DMS114 treated with DMSO at 0.1 percent for 48 hours (cell line): ENCODE data around the gene MRPS23.
"Not testable (repeated sequence)": the region's sequence is repeated elsewhere in the genome, so short reads cannot be mapped to it uniquely, and the experiment has no call there.

Experiments used
- DNase-seq: peaks from one replicate; lab custom pipeline; 2025; ENCODE audit not compliant: unreplicated experiment; lab: John Stamatoyannopoulos, UW

Gene MRPS23

GRCh38 chr17:57864273-57864672 is 14.4 kb upstream of the MRPS23 start:
- DNase-seq: no peak

DNA sequence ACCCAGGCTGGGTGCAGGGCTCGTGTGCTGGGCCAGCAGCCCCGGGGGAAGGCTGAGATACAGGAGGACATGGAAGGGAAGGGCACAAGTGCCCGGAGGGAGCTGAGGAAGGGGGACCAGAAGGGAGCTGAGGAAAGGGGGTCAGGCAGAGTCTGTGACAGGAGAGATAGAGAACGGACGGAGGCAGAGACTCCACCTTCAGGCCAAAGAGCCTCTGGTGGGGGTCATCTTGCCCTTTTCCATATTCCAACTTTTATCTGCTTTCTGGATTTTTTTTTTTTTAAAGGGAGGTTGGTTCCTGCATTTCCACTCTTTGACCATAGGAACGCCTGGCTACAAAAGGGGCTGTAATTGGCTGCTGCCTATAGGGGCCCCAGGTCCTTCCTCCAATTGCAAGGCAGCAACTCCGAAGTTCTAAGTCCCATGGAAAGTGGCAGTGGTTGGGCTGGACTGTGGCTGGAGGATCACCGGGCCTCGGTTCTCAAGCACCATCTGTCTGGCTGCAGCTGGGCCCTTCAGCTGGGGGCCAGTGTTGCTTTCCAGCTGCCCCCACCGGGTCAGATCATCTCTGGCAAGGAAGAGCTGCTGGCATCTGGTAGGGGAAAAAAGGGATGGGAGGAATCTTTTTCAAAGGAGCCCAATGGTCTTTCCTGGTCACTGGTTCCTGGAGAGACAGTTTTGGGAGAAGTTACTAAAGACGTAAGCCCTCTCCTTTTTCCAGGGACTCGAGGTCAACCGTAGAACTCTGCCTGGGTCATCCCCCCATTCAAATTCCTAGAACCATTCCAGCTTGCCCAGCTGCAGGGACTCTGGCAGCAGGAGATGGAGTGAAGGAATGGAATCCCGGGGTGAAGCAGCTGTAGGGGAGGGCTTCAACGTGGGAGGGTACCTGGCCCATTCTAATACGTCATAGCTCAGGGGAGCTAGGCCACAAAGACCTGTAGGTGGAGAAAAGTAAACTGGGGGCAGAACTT is 13.1 kb upstream of the MRPS23 start:
- DNase-seq: no peak

GRCh38 chr17:57861790-57862693 is 12.2 kb upstream of the MRPS23 start:
- no peak for DNase-seq

DNA sequence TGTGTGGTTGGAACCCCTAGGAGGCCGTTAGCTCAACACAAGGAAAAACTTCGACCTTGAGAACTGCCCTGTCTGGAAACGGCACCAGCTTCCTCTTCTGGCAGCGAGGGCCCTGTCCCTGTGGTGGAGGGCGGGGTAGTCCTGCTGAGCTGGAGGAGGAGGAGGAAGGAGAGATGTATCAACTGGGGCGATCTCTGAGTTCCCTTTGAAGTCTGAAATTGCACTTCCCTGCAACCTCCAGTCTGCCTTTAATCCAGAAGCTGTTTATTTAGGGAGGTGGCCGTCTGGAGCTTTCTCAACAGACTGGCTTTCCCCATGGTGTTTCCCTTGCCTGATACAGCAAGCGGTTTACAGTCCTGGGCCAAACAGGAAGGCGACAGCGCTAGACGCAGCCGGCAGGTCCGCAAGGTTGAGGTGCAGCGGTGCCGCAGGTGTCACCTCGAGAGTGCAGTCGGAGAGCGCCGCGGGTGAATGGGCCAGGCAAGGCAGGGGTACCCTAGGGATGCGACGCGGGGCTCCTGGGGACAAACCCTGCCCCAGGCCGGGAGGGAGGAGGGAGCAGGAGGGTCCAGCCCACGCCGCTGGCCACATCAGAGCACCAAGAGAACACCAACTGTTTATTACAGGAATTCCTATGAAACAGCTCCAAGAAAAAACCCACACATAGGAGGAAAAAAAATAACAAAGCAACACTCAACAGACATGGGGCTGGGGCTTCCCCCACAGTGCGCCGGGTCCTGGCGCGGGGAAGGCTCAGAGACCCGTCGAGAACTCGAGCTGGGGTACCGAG is 11.4 kb upstream of the MRPS23 start:
- no peak for DNase-seq

DNA sequence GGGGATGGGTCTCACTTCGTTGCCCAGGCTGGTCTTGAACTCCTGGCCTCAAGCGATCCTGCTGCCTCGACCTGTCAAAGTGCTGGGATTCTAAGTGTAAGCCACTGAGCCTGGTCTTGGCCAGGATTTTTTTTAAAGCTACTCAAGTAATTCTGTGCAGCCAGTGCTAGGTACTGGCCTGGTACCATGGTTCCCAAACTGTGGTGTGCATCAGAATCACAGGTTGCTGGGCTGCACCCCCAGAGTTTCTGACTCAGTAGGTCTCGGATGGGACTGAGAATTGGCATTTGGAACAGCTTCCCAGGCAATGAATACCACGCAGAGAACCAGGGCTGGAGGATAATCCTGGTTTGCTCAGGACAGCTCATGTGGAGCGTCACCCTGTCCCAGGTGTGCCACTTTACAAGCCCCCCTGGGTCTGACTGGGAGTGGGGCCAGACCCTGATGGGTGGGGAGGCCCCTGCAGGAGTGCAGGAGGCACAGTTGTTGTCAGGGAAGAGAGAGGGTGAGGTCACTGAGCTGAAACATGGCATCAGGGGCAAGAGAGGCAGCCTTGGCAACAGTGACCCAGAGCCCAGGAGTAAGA is 10.7 kb upstream of the MRPS23 start:
- no peak for DNase-seq

DNA sequence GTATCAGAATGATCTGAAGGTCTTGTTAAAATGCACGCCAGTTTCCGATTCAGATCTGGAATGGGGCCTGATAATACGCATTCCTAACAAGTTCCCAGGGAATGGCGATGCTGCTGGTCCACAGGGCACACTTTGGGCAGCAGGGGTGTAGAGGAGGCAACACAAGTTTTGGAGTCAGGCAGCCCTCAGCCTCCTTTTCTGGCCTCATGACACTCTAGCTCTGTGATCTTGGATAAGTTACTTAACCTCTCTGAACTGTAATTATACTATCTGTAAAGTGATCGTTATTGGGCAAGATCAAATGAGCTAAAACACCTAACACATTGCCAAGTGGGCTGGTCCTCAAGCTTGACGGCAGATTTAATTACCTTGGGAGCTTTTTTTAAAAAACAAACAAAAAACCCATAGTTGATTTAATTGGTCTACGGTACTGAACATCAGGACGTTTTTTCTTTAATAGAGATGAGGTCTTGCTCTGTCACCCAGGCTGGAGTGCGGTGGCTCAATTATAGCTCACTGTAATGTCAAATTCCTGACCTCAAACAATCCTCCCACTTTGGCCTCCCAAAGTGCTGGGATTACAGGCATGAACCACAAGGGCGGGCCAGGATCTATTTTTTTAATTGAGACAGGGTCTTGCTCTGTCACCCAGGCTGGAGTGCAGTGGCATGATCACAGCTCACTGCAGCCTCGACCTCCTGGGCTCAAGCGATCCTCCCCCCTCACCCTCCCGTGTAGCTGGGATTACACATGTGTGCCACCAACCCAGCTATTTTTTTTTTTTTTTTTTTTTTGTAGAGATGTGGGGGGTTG is 10.0 kb upstream of the MRPS23 start:
- no peak for DNase-seq

DNA sequence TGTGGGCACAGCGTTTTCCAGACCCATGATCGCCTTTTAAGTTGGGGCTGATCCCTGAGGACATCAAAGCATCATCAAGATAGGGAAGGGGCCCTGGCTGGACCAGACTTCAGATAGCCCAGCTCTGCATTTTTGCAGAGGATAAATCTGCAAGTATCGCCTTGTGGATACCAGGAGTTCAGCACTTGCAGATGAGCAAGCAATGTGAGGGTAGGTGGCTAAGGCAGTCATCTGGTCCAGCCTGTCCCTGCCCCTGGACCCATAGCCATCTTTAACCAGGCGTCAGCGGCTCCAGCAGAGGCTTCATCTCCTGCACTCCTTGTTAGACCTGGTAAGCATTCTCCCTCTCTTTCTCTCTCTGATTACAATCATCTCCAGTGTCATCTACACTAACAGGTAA is 9.0 kb upstream of the MRPS23 start:
- DNase-seq: no peak

- DNase-seq: no peak
Measured at GRCh38 chr17:57856792-57857620, 7.2 kb upstream of the MRPS23 start.

GRCh38 chr17:57855391-57856035 is 5.7 kb upstream of the MRPS23 start:
- DNase-seq: no peak

- DNase-seq: no peak
Measured at GRCh38 chr17:57853695-57854094, 3.9 kb upstream of the MRPS23 start.

- no peak for DNase-seq
Measured at GRCh38 chr17:57852955-57853328, 3.1 kb upstream of the MRPS23 start.

- no peak for DNase-seq
Measured at GRCh38 chr17:57852092-57852954, 2.5 kb upstream of the MRPS23 start.

DNA sequence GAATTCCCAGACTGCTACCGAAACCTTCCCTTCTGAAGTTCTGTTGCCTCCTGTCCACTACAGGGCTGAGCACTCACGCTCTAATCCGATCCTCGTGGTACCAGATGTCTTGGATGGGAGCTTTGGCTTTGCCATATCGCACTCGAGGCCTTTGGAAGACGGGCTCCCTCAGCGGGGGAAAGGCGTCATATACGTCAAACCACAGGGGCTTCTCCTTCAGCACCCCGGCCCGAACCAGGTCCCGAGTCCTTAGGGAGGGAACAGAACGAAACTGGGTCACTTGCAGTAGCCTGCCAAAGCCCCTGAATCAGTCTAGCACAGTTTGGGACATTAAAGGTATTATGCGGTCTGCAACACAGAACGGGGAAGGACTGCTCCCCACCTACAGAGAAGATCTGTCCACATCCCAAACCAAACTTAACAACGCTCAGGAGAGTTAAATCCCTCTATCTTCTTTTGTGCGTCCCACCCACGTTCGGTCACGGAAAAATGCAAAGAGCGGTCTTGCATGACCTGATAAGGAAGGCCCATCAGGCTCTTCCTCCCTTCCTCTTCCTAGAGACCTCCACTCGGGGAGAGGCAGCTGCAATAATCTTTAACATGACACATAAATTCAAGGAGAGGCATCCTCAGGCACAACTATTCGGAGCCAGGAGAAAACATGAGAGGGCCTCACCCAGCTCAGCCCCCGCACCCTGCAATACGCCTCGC is 526 bp downstream of the MRPS23 start:
- DNase-seq: no peak

DNA sequence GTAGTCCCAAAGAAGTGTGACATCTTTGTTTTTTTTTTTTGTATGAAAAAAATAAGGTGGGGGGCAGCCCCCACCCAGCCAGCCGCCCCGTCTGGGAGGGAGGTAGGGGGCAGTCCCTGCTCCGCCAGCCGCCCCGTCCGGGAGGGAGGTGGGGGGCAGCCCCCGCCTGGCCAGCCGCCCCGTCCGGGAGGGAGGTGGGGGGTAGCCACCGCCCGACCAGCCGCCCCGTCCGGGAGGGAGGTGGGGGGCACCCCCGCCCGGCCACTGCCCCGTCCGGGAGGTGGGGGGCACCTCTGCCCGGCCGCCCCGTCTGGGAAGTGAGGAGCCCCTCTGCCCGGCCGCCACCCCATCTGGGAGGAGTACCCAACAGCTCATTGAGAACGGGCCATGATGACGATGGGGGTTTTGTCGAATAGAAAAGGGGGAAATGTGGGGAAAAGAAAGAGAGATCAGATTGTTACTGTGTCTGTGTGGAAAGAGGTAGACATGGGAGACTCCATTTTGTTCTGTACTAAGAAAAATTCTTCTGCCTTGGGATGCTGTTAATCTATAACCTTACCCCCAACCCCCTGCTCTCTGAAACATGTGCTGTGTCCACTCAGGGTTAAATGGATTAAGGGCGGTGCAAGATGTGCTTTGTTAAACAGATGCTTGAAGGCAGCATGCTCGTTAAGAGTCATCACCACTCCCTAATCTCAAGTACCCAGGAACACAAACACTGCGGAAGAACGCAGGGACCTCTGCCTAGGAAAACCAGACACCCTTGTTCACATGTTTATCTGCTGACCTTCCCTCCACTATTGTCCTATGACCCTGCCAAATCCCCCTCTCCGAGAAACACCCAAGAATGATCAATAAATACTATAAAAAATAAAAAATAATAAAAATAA is 3.5 kb downstream of the MRPS23 start:
- not testable (repeated sequence) for DNase-seq

GRCh38 chr17:57842280-57842679 is 7.6 kb downstream of the MRPS23 start:
- DNase-seq: no peak

DNA sequence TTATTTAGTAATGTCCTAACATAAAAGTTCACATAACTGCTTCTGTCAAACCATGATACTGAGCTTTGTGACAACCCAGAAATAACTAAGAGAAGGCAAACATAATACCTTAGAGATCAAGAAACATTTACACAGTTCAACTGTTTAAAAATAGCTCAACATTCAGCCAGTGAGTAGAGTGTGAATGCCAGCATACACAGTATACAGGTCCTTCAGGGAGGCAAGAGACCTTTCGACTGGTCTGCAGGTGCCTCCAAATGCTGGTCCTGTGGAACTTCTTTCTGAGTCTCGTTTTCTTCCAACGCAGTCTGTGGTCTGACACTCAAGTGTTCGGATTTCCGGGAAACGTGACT is 10.3 kb downstream of the MRPS23 start:
- DNase-seq: no peak
